Spinal cord (tissue), 10 donors: ENCODE data around the gene PARVB. TPM values are rescaled to one million over a fixed set of nuclear protein-coding genes. Genes with fewer than 3 reads are reported as not detected.
"Not testable (repeated sequence)": the region's sequence is repeated elsewhere in the genome, so short reads cannot be mapped to it uniquely, and the experiment has no call there.

ENCODE experiments used
- DNase-seq, 6 donors: peaks; one replicate each; pipeline versions ENCODE4 v3.0.0 to v3.0.0-alpha.2; 2013 to 2015; ENCODE audit warnings: low spot score in 6 of 6, low read depth in 4 of 6
- H3K27ac ChIP-seq: one replicate; pipeline ENCODE4 v1.5.1; 2013; ENCODE audit warnings: low read depth, low read length, control low read depth
- H3K27me3 ChIP-seq: one replicate; pipeline ENCODE4 v1.6.1; 2013; ENCODE audit warnings: low read length; ENCODE audit not compliant: control insufficient read depth, insufficient read depth
- H3K36me3 ChIP-seq: one replicate; pipeline ENCODE4 v1.6.1; 2013; ENCODE audit warnings: low read length; ENCODE audit not compliant: control insufficient read depth, insufficient read depth
- H3K4me1 ChIP-seq: one replicate; pipeline ENCODE4 v1.6.1; 2013; ENCODE audit warnings: low read length; ENCODE audit not compliant: control insufficient read depth, insufficient read depth
- H3K4me3 ChIP-seq: one replicate; pipeline ENCODE4 v1.5.1; 2013; ENCODE audit warnings: low read depth, low read length, control low read depth
- H3K9me3 ChIP-seq: one replicate; pipeline ENCODE4 v1.6.1; 2013; ENCODE audit warnings: low read length; ENCODE audit not compliant: control insufficient read depth, insufficient read depth
- WGBS: methylation state at CpG from one replicate; pipeline ENCODE4 v1.1.5; 2013; ENCODE audit warnings: missing lambda C conversion rate; ENCODE audit not compliant: insufficient coverage; 5-methylcytosine and 5-hydroxymethylcytosine counted together
- polyA plus RNA-seq, 2 donors: library from polyadenylated mRNA; unstranded; fragments of 120-200 nt; gene quantifications; one replicate each; pipeline ENCODE4 v1.2.1, GENCODE V29; 2013; ENCODE audit not compliant: insufficient read length in 2 of 2
- total RNA-seq, 2 donors: library from RNA; depleted of rRNA in 1 of 2; stranded (reverse); fragments of 120-200 nt in 1 of 2; fragments of >200 nt in 1 of 2; gene quantifications; one replicate each; pipeline versions ENCODE4 v1.2.3 to v1.2.4, GENCODE V29; 2013 to 2014
- donor health status: healthy.

Gene PARVB
- total and polyA plus RNA-seq, 4 donors, result 9.7 to 26.0 (median 18.9) TPM

DNA sequence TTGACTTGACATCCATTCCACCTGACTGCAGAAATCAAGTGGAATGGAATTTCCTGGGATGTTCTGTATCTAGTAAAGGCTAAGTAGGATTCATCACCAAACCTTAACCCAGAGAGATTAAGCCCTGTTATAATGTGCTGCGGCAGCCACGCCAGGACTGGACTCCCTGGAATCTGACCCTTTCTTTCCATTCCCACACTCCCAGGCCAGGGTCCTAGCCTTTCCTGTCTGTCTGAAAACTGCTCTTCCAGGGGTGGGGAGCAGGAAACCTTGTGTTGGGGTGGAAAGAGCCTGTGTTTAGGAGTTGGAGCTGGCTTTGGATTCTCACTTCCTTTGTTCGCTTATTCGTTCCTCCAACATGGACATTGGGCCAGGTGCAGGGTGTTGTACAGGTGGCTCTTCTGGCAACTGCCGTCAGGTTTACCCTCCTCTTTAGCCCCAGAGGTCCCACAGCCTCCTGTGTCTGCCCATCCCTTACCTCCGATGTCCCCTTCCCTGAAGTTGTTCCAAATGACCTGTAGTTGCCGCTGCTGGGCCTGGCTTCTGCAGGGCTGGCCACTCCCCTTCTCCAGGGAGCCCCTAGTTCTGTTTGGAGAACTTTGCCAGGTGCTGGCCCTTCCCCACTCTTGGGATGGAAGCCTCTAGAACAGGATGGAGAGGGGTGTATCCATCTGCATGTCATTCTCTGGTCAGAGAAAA, 20.5 kb upstream of the PARVB start:
- H3K9me3 ChIP-seq, result no peaks in the 10 kb centered on the region
- H3K4me3 ChIP-seq, result no peak overlapping the region
- H3K27ac ChIP-seq, result no peak overlapping the region
- peaks cover 19% of the 10 kb centered on the region for H3K36me3 ChIP-seq
- DNase-seq, result peak in 1 of 6 donors; percentile 28
- H3K4me1 ChIP-seq, result peaks cover 16% of the 10 kb centered on the region
- 83% methylated on average over 3 of the region's 7 CpGs for WGBS
- H3K27me3 ChIP-seq, result no peaks in the 10 kb centered on the region

DNA sequence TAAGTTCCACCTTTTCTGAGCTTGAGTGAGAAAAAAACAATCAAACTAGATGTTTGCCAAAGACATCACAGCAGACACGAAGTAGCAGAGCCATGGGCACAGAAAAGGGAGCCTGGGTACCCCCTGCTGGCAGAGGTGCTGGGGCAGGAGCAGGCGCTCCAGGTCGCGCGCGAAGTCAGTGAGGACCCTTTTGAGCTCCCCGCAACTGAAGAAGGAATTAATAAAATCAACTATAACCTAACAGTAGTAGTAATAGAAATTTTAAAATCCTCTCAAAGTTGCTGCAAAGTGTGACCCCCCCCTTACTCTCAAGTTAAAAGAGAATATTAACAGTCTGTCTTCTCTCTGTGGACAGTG, 20.0 kb upstream of the PARVB start:
- H3K4me3 ChIP-seq, result no peak overlapping the region
- H3K9me3 ChIP-seq, result no peaks in the 10 kb centered on the region
- no peak for DNase-seq
- 70% methylated on average over 1 of the region's 7 CpGs for WGBS
- no peaks in the 10 kb centered on the region for H3K27me3 ChIP-seq
- peaks cover 16% of the 10 kb centered on the region for H3K4me1 ChIP-seq
- peaks cover 14% of the 10 kb centered on the region for H3K36me3 ChIP-seq
- no peak overlapping the region for H3K27ac ChIP-seq

- no peaks in the 10 kb centered on the region for H3K9me3 ChIP-seq
- no peak overlapping the region for H3K27ac ChIP-seq
- peaks cover 7% of the 10 kb centered on the region for H3K36me3 ChIP-seq
- H3K4me3 ChIP-seq, result no peak overlapping the region
- WGBS, result 100% methylated on average over 3 of the region's 4 CpGs
- no peak for DNase-seq
- no peaks in the 10 kb centered on the region for H3K27me3 ChIP-seq
- peaks cover 16% of the 10 kb centered on the region for H3K4me1 ChIP-seq
Observed at GRCh38 chr22:44005524-44005923, 18.6 kb upstream of the PARVB start.

DNA sequence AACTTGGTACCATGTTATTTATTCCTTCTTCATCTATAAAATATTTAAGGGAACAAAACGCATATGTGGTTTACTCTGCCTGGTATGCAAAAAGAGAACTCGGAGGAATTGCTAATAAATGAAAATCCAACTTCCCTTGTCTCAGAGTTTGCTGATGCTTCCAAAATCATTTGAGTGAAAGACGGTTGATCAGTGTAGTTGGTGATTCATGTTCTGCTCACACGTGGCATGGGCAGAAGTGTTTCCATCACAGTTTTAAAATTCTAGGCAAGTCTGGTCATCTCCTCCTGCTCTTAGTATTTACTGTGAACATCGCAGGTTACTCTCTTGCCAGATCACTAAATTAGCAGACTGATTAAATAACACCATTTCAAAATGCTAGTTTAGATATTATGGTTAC, 11.9 kb upstream of the PARVB start:
- H3K9me3 ChIP-seq, result no peaks in the 10 kb centered on the region
- H3K27me3 ChIP-seq, result no peaks in the 10 kb centered on the region
- H3K4me3 ChIP-seq, result no peak overlapping the region
- no CpG with 5 or more reads among the region's 5 CpGs for WGBS
- H3K36me3 ChIP-seq, result peaks cover 2% of the 10 kb centered on the region
- DNase-seq, result no peak
- H3K27ac ChIP-seq, result no peak overlapping the region
- no peaks in the 10 kb centered on the region for H3K4me1 ChIP-seq

GRCh38 chr22:44012591-44012990, 11.5 kb upstream of the PARVB start:
- Histone ChIP-seq H3K27me3 (no peaks in the 10 kb centered on the region), H3K27ac (no peak overlapping the region), H3K9me3 (no peaks in the 10 kb centered on the region), H3K4me3 (no peak overlapping the region), H3K4me1 (no peaks in the 10 kb centered on the region), H3K36me3 (no peaks in the 10 kb centered on the region)
- WGBS, result no CpG with 5 or more reads among the region's 7 CpGs
- DNase-seq, result peak in 1 of 6 donors; percentile 72

DNA sequence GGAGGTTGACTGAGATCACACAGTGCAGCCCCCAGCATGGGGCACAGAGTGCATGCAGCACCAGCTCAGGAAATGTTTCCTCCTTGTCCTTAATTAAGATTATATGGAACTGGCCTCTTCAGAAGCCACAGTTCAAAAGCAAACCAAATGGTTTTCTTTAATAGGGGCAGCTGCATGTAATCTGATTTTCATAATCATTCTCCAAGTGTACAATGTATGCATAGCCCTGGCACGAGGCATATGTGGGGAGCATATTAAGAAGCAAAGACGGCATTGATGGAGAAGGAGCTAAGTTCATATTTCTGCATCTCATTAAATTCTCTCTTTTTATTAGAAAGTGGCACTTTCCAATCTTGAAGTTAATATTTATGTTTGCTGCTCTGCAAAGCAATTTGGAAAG, 9.9 kb upstream of the PARVB start:
- Histone ChIP-seq H3K4me3 (no peak overlapping the region), H3K27me3 (no peaks in the 10 kb centered on the region), H3K9me3 (no peaks in the 10 kb centered on the region), H3K4me1 (no peaks in the 10 kb centered on the region), H3K36me3 (no peaks in the 10 kb centered on the region), H3K27ac (no peak overlapping the region)
- WGBS, result no CpG with 5 or more reads among the region's 2 CpGs
- peak in 1 of 6 donors; percentile 56 for DNase-seq

- not testable (repeated sequence) for H3K27ac ChIP-seq, H3K36me3 ChIP-seq, H3K27me3 ChIP-seq, H3K4me1 ChIP-seq, H3K4me3 ChIP-seq, DNase-seq, H3K9me3 ChIP-seq
- no CpG with 5 or more reads among the region's 3 CpGs for WGBS
Observed at GRCh38 chr22:44016586-44016985, 7.5 kb upstream of the PARVB start.

DNA sequence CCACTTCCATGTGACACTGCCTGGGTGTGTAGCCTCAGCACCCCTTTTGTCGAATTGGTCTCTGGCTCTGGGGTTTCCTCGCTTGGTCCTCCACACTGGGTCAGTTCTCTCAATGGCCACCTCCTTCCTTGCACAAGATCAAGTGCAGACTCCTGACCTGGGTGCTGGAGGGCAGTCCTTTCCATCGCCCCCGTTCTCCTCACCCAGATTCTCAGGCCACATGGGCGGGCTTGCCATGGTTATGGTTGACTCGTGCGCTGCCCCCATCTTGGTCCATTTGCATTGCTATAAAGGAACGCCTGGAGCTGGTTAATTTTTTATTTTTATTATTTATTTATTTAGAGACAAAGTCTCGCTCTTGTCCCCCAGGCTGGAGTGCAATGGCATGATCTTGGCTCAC, 5.5 kb upstream of the PARVB start:
- H3K36me3 ChIP-seq, result no peaks in the 10 kb centered on the region
- H3K9me3 ChIP-seq, result no peaks in the 10 kb centered on the region
- no peak overlapping the region for H3K27ac ChIP-seq
- no peak overlapping the region for H3K4me3 ChIP-seq
- peaks cover 9% of the 10 kb centered on the region for H3K4me1 ChIP-seq
- DNase-seq, result no peak
- 95% methylated on average over 2 of the region's 9 CpGs for WGBS
- peaks cover under 1% of the 10 kb centered on the region for H3K27me3 ChIP-seq

- peaks cover 4% of the 10 kb centered on the region for H3K27me3 ChIP-seq
- WGBS, result 72% methylated on average over 7 of the region's 10 CpGs
- H3K27ac ChIP-seq, result no peak overlapping the region
- no peak overlapping the region for H3K4me3 ChIP-seq
- no peaks in the 10 kb centered on the region for H3K9me3 ChIP-seq
- peaks cover 13% of the 10 kb centered on the region for H3K4me1 ChIP-seq
- H3K36me3 ChIP-seq, result no peaks in the 10 kb centered on the region
- DNase-seq, result no peak
Observed at GRCh38 chr22:44019416-44019815, 4.7 kb upstream of the PARVB start.

- no peak for DNase-seq
- Histone ChIP-seq H3K27me3 (peaks cover 4% of the 10 kb centered on the region), H3K36me3 (no peaks in the 10 kb centered on the region), H3K9me3 (no peaks in the 10 kb centered on the region), H3K4me1 (peaks cover 16% of the 10 kb centered on the region), H3K27ac (no peak overlapping the region), H3K4me3 (no peak overlapping the region)
- 84% methylated on average over 5 of the region's 5 CpGs for WGBS
Observed at GRCh38 chr22:44019846-44020245, 4.3 kb upstream of the PARVB start.
